Measurements from ENCODE around the gene YWHAH. TPM values are rescaled to one million over a fixed set of nuclear protein-coding genes. Genes with fewer than 3 reads are reported as not detected.

YWHAH gene
- total RNA-seq, 1 donor from 2014 or later: 160 TPM

DNA sequence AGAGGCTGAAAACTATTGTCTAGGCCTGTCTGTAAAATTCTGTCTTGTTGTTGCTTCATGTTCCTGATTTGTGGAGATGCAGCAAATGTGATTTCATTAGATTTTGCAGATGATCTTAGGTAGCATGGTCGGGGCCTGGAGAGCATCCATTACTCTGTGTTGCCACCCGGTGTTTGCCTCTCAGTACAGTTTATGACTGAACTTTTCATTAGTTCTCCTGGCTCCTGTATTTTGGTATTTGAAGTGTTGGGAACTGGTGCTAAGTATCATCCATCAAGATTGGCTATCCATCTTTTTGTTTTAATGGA lies 7.7 kb downstream of the YWHAH start:
- Histone ChIP-seq H3K9me3 (ENCODE audit: insufficient read depth, low read depth, low read length) (no peaks in the 10 kb centered on the region), H3K4me3 (ENCODE audit: insufficient read depth, low read depth, low read length) (no peak overlapping the region), H4K20me1 (ENCODE audit: insufficient read depth, low read length) (peaks cover 94% of the 10 kb centered on the region), H3K36me3 (ENCODE audit: insufficient read depth, low read length) (peaks cover 18% of the 10 kb centered on the region), H3K4me1 (ENCODE audit: insufficient read depth, low read length) (peaks cover 25% of the 10 kb centered on the region), H3K79me2 (ENCODE audit: insufficient read depth, low read length) (peaks cover 98% of the 10 kb centered on the region), H3K9ac (ENCODE audit: low read length) (peak overlapping the region; percentile 52), H3K27ac (ENCODE audit: low read depth, low read length) (peak overlapping the region; percentile 73), H3K4me2 (ENCODE audit: low read length) (peak overlapping the region; percentile 52), H3K27me3 (ENCODE audit: insufficient read depth, low read length) (no peaks in the 10 kb centered on the region), H2AFZ (ENCODE audit: low read depth, low read length) (no peak overlapping the region)
- FAIRE-seq (no peak), DNase-seq (ENCODE audit: low read depth) (no peak)
- Mint-ChIP-seq H3K4me1 (ENCODE audit: low read depth, unreplicated experiment) (peaks cover 37% of the 10 kb centered on the region), H3K4me3 (ENCODE audit: unreplicated experiment) (no peak overlapping the region), H3K9me3 (ENCODE audit: unreplicated experiment) (no peaks in the 10 kb centered on the region), H3K36me3 (ENCODE audit: low read depth, unreplicated experiment) (peaks cover 5% of the 10 kb centered on the region), H3K27me3 (ENCODE audit: low read depth, unreplicated experiment) (no peaks in the 10 kb centered on the region), H3K27ac (ENCODE audit: unreplicated experiment) (peak overlapping the region; percentile 54)
- no peak for TF ChIP-seq EZH2 (IDR thresholded peaks at IDR 0.05; ENCODE audit: insufficient read depth, low read length)
- TF ChIP-seq, protein P1, sequence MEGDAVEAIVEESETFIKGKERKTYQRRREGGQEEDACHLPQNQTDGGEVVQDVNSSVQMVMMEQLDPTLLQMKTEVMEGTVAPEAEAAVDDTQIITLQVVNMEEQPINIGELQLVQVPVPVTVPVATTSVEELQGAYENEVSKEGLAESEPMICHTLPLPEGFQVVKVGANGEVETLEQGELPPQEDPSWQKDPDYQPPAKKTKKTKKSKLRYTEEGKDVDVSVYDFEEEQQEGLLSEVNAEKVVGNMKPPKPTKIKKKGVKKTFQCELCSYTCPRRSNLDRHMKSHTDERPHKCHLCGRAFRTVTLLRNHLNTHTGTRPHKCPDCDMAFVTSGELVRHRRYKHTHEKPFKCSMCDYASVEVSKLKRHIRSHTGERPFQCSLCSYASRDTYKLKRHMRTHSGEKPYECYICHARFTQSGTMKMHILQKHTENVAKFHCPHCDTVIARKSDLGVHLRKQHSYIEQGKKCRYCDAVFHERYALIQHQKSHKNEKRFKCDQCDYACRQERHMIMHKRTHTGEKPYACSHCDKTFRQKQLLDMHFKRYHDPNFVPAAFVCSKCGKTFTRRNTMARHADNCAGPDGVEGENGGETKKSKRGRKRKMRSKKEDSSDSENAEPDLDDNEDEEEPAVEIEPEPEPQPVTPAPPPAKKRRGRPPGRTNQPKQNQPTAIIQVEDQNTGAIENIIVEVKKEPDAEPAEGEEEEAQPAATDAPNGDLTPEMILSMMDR (IDR thresholded peaks at IDR 0.05; ENCODE audit: insufficient read depth, low read depth, low read length): no peak

DNA sequence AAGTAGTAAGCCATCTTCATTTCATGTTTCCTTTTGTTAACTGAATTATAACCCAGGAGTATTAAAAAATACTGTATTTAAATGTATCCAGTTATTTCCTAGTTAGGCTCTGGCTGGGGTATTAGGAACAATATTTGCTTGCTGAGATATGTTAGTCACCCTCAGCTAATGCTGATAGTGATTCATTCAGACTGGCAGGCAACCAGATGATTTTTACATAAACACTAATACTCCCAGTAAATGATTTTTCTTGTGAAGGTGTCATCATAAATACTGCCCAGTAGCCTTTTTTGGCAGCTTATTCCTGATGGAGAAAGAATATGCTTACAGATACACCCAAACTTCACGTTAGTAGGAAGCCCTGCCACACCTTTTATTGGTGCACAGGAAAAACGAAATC lies 8.1 kb downstream of the YWHAH start:
- peak overlapping the region; percentile 73 for H3K27ac ChIP-seq (ENCODE audit: low read depth, low read length)
- H3K9me3 ChIP-seq (ENCODE audit: insufficient read depth, low read depth, low read length): no peaks in the 10 kb centered on the region
- H3K79me2 ChIP-seq (ENCODE audit: insufficient read depth, low read length): peaks cover 94% of the 10 kb centered on the region
- H3K9ac ChIP-seq (ENCODE audit: low read length): peak overlapping the region; percentile 52
- H3K9me3 Mint-ChIP-seq (ENCODE audit: unreplicated experiment): no peaks in the 10 kb centered on the region
- DNase-seq (ENCODE audit: low read depth) (peak; percentile 92), FAIRE-seq (peak; percentile 20)
- H3K27me3 Mint-ChIP-seq (ENCODE audit: low read depth, unreplicated experiment): no peaks in the 10 kb centered on the region
- TF ChIP-seq EZH2 (IDR thresholded peaks at IDR 0.05; ENCODE audit: insufficient read depth, low read length): no peak
- TF ChIP-seq, protein P1 (IDR thresholded peaks at IDR 0.05; ENCODE audit: insufficient read depth, low read depth, low read length): no peak
- H4K20me1 ChIP-seq (ENCODE audit: insufficient read depth, low read length): peaks cover 94% of the 10 kb centered on the region
- peaks cover 33% of the 10 kb centered on the region for H3K4me1 Mint-ChIP-seq (ENCODE audit: low read depth, unreplicated experiment)
- H3K4me1 ChIP-seq (ENCODE audit: insufficient read depth, low read length): peaks cover 25% of the 10 kb centered on the region
- peak overlapping the region; percentile 54 for H3K27ac Mint-ChIP-seq (ENCODE audit: unreplicated experiment)
- no peaks in the 10 kb centered on the region for H3K27me3 ChIP-seq (ENCODE audit: insufficient read depth, low read length)
- H3K36me3 ChIP-seq (ENCODE audit: insufficient read depth, low read length): peaks cover 22% of the 10 kb centered on the region
- peak overlapping the region; percentile 52 for H3K4me2 ChIP-seq (ENCODE audit: low read length)
- no peak overlapping the region for H2AFZ ChIP-seq (ENCODE audit: low read depth, low read length)
- no peak overlapping the region for H3K4me3 ChIP-seq (ENCODE audit: insufficient read depth, low read depth, low read length)
- H3K4me3 Mint-ChIP-seq (ENCODE audit: unreplicated experiment): no peak overlapping the region
- peaks cover 9% of the 10 kb centered on the region for H3K36me3 Mint-ChIP-seq (ENCODE audit: low read depth, unreplicated experiment)

DNA sequence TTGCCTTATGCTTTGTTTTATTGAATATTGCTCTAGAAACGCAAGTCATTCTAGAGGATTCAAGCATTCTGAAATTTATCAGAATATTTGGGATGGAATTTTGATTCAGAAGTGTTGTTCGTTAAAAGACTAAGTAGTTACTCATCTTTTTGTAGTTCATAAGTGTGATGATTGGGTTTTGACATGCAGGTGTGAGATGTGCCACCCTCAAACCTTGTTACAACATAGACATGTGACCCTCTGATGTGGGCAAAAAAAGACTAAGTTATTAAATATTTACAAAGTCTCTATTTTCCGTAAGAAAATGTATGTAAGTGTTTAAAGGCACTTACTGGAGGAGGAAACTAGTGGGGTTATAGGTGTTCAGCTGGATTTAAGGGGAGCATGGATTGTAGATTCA lies 8.9 kb downstream of the YWHAH start:
- H3K4me3 Mint-ChIP-seq (ENCODE audit: unreplicated experiment): no peak overlapping the region
- no peaks in the 10 kb centered on the region for H3K27me3 Mint-ChIP-seq (ENCODE audit: low read depth, unreplicated experiment)
- TF ChIP-seq, protein P1 (IDR thresholded peaks at IDR 0.05; ENCODE audit: insufficient read depth, low read depth, low read length): no peak
- TF ChIP-seq EZH2 (IDR thresholded peaks at IDR 0.05; ENCODE audit: insufficient read depth, low read length): no peak
- H3K9ac ChIP-seq (ENCODE audit: low read length): no peak overlapping the region
- H3K27ac Mint-ChIP-seq (ENCODE audit: unreplicated experiment): peak overlapping the region; percentile 22
- H3K4me2 ChIP-seq (ENCODE audit: low read length): peak overlapping the region; percentile 52
- H2AFZ ChIP-seq (ENCODE audit: low read depth, low read length): no peak overlapping the region
- peaks cover 94% of the 10 kb centered on the region for H4K20me1 ChIP-seq (ENCODE audit: insufficient read depth, low read length)
- no peak overlapping the region for H3K4me3 ChIP-seq (ENCODE audit: insufficient read depth, low read depth, low read length)
- H3K79me2 ChIP-seq (ENCODE audit: insufficient read depth, low read length): peaks cover 86% of the 10 kb centered on the region
- H3K9me3 Mint-ChIP-seq (ENCODE audit: unreplicated experiment): no peaks in the 10 kb centered on the region
- FAIRE-seq: no peak
- H3K27me3 ChIP-seq (ENCODE audit: insufficient read depth, low read length): no peaks in the 10 kb centered on the region
- H3K36me3 ChIP-seq (ENCODE audit: insufficient read depth, low read length): peaks cover 25% of the 10 kb centered on the region
- DNase-seq (ENCODE audit: low read depth): no peak
- H3K4me1 ChIP-seq (ENCODE audit: insufficient read depth, low read length): peaks cover 25% of the 10 kb centered on the region
- peaks cover 31% of the 10 kb centered on the region for H3K4me1 Mint-ChIP-seq (ENCODE audit: low read depth, unreplicated experiment)
- no peaks in the 10 kb centered on the region for H3K9me3 ChIP-seq (ENCODE audit: insufficient read depth, low read depth, low read length)
- peak overlapping the region; percentile 36 for H3K27ac ChIP-seq (ENCODE audit: low read depth, low read length)
- H3K36me3 Mint-ChIP-seq (ENCODE audit: low read depth, unreplicated experiment): peaks cover 10% of the 10 kb centered on the region

Data from astrocyte (in vitro differentiated cells and primary cell).